Measurements from ENCODE around the gene RNMT. TPM values are rescaled to one million over a fixed set of nuclear protein-coding genes. Genes with fewer than 3 reads are reported as not detected.

The RNMT gene
- total and polyA plus RNA-seq, 2 donors from 2014 or later = 16.5 to 32.4 TPM

DNA sequence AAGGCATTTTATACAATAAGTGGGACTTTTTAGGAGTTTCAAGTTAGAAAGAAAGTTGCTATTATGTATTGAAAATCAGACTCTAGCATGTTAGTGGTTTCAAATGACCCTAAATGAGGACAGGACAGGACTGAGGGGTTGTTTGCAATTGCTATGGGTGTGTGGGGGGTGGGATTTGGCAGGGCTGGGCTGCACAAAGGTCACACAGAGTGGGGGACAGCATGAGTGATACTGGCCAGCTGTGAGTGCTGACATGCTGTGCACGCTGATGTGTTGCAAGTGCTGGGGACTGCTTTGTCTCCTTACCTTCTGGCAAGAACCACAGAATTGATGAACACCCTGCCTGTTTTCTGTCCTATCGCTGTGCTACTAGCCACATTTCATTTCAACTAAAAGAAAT is 29.8 kb downstream of the RNMT start:
- no peak for FAIRE-seq

DNA sequence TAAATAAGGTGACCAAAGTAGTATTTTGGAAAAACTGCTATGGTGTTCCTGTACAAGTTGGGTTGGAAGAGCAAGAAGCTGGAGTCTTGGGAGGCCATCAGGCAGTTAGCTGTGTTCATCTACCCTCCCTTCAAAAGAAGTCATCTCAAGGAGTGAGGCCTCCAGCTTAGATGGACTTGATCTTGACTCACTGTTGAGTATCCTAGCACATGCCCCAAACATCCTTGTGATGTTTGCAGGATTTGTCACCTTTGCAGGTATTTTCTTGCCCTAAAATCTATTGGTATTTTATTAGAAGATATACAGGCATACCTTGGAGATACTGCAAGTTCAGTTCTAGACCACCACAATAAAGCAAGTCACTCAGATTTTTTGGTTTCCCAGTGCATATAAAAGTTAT is 30.2 kb downstream of the RNMT start:
- no peaks in the 10 kb centered on the region for H3K27me3 ChIP-seq (ENCODE audit: control insufficient read depth, insufficient read depth, low read length)
- peaks cover 6 to 40% (median 26%) of the 10 kb centered on the region in 3 donors for H3K36me3 ChIP-seq (ENCODE audit: control insufficient read depth in 2 of 3, insufficient read depth in 3 of 3, low read length in 3 of 3)
- H3K9me3 ChIP-seq (ENCODE audit: control insufficient read depth in 2 of 3, insufficient read depth in 1 of 3, low read length in 3 of 3) = no peaks in the 10 kb centered on the region
- no peak overlapping the region for H3K4me3 ChIP-seq (ENCODE audit: low read length in 3 of 3)
- H3K27ac ChIP-seq (ENCODE audit: low read depth in 2 of 2, low read length in 2 of 2) = no peak overlapping the region
- DNase-seq (no peak), FAIRE-seq (no peak)
- intact Hi-C loops (cut with DNase I) = no loop called here
- H3K4me1 ChIP-seq (ENCODE audit: control insufficient read depth in 2 of 3, insufficient read depth in 2 of 3, low read depth in 1 of 3, low read length in 3 of 3) = no peaks in the 10 kb centered on the region
- H3K9ac ChIP-seq (ENCODE audit: low read length in 3 of 3) = no peak overlapping the region
- TF ChIP-seq, protein P1, sequence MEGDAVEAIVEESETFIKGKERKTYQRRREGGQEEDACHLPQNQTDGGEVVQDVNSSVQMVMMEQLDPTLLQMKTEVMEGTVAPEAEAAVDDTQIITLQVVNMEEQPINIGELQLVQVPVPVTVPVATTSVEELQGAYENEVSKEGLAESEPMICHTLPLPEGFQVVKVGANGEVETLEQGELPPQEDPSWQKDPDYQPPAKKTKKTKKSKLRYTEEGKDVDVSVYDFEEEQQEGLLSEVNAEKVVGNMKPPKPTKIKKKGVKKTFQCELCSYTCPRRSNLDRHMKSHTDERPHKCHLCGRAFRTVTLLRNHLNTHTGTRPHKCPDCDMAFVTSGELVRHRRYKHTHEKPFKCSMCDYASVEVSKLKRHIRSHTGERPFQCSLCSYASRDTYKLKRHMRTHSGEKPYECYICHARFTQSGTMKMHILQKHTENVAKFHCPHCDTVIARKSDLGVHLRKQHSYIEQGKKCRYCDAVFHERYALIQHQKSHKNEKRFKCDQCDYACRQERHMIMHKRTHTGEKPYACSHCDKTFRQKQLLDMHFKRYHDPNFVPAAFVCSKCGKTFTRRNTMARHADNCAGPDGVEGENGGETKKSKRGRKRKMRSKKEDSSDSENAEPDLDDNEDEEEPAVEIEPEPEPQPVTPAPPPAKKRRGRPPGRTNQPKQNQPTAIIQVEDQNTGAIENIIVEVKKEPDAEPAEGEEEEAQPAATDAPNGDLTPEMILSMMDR (IDR thresholded peaks at IDR 0.05; ENCODE audit: borderline replicate concordance, extremely low read depth, insufficient read depth) = no peak

More for the DNA sequence above, 29.8 kb downstream of the RNMT start:
- no peak for DNase-seq
- H3K36me3 ChIP-seq (ENCODE audit: control insufficient read depth in 2 of 3, insufficient read depth in 3 of 3, low read length in 3 of 3) = peaks cover 6 to 40% (median 24%) of the 10 kb centered on the region in 3 donors
- H3K9me3 ChIP-seq (ENCODE audit: control insufficient read depth in 2 of 3, insufficient read depth in 1 of 3, low read length in 3 of 3) = no peaks in the 10 kb centered on the region
- intact Hi-C loops (cut with DNase I) = no loop called here
- H3K27me3 ChIP-seq (ENCODE audit: control insufficient read depth, insufficient read depth, low read length) = no peaks in the 10 kb centered on the region
- TF ChIP-seq, protein P1 (IDR thresholded peaks at IDR 0.05; ENCODE audit: borderline replicate concordance, extremely low read depth, insufficient read depth) = no peak
- H3K27ac ChIP-seq (ENCODE audit: low read depth in 2 of 2, low read length in 2 of 2) = no peak overlapping the region
- no peak overlapping the region for H3K9ac ChIP-seq (ENCODE audit: low read length in 3 of 3)
- H3K4me3 ChIP-seq (ENCODE audit: low read length in 3 of 3) = no peak overlapping the region
- no peaks in the 10 kb centered on the region for H3K4me1 ChIP-seq (ENCODE audit: control insufficient read depth in 2 of 3, insufficient read depth in 2 of 3, low read depth in 1 of 3, low read length in 3 of 3)

DNA sequence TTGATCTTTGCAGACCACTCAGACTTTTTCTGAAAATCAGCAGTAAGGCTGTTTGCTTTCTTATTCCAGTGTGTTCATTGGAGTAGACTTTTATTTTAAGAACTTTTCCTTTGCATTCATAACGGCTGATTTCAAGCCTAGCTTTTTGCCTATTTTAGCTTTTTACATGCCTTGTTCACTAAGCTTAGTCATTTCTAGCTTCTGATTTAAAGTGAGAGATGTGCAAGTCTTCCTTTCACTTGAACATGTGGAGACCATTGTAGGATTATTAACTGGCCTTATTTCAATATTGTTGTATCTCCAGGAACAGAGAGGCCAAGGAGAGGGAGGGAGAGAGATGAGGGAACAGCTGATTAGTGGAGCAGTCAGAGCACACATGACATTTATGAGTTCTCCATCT is 32.1 kb downstream of the RNMT start:
- intact Hi-C loops (cut with DNase I) = no loop called here
- peaks cover 2 to 33% (median 22%) of the 10 kb centered on the region in 3 donors for H3K36me3 ChIP-seq (ENCODE audit: control insufficient read depth in 2 of 3, insufficient read depth in 3 of 3, low read length in 3 of 3)

More for the DNA sequence above, 32.1 kb downstream of the RNMT start:
- no peak overlapping the region for H3K9ac ChIP-seq (ENCODE audit: low read length in 3 of 3)
- no peak overlapping the region for H3K4me3 ChIP-seq (ENCODE audit: low read length in 3 of 3)
- DNase-seq = no peak
- no peaks in the 10 kb centered on the region for H3K4me1 ChIP-seq (ENCODE audit: control insufficient read depth in 2 of 3, insufficient read depth in 2 of 3, low read depth in 1 of 3, low read length in 3 of 3)
- H3K27me3 ChIP-seq (ENCODE audit: control insufficient read depth, insufficient read depth, low read length) = no peaks in the 10 kb centered on the region
- no peak overlapping the region for H3K27ac ChIP-seq (ENCODE audit: low read depth in 2 of 2, low read length in 2 of 2)
- no peaks in the 10 kb centered on the region for H3K9me3 ChIP-seq (ENCODE audit: control insufficient read depth in 2 of 3, insufficient read depth in 1 of 3, low read length in 3 of 3)
- FAIRE-seq = no peak
- TF ChIP-seq, protein P1 (IDR thresholded peaks at IDR 0.05; ENCODE audit: borderline replicate concordance, extremely low read depth, insufficient read depth) = no peak
